Measurements from ENCODE around the gene PTPRS.

The PTPRS gene

DNA sequence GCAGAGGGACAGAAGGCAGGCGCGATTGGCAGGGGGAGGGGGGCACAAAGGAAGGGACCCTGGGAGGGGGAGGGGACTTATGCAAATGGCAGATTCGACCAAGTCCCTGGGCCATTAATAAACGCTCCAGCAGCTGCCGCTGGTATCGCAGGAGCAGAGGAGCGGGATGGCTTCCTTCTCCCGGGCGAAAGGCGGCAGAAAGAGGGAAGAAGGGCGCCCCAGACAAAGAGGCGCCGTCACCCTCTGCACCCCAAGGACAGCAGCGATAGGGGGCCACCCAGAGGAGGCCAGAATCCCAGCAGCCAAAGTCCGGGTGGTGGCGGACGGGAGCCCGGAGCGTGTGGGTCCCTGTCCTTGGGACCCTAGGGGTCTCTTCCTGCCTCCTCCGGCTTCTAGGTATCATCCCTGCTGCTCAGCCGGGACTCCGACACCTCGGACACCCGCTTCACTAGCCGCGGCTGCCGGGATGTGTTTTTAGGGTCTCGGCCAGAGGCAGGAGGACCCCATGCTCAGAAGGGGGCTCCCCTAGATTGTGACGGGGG, 1.9 kb downstream of the PTPRS start:
- Histone ChIP-seq H3K27ac (ENCODE audit: insufficient read depth in 1 of 2, low read depth in 1 of 2, low read length in 2 of 2, poor library complexity in 1 of 2, severe bottlenecking in 2 of 2) (no peak overlapping the region), H3K4me1 (ENCODE audit: control extremely low read depth in 1 of 4, control insufficient read depth in 4 of 4, insufficient read depth in 4 of 4, low read length in 3 of 4) (peaks cover 0 to 34% (median 25%) of the 10 kb centered on the region in 4 experiments), H3K4me3 (ENCODE audit: control insufficient read depth in 1 of 7, extremely low read depth in 1 of 7, insufficient read depth in 4 of 7, low read depth in 2 of 7, low read length in 6 of 7) (peak overlapping the region in 2 of 7 experiments; percentile 14 to 28), H3K27me3 (replicated peaks in 2 of 5; ENCODE audit: control insufficient read depth in 4 of 5, insufficient read depth in 5 of 5, low read length in 4 of 5) (peaks cover 0 to 83% (median 38%) of the 10 kb centered on the region in 5 experiments), H3K36me3 (ENCODE audit: control insufficient read depth in 4 of 4, insufficient read depth in 4 of 4, low read length in 3 of 4) (no peaks in the 10 kb centered on the region), H3K9me3 (ENCODE audit: control extremely low read depth in 1 of 5, control insufficient read depth in 4 of 5, insufficient read depth in 2 of 5, low read depth in 1 of 5, low read length in 4 of 5) (peaks cover 0 to 2% (median 0%) of the 10 kb centered on the region in 5 experiments)
- no peak for DNase-seq
- CTCF ChIA-PET = no interaction called here
- WGBS (ENCODE audit: insufficient coverage) = 4% methylated on average over 22 of the region's 29 CpGs
- POLR2A ChIA-PET = no interaction called here

- Histone ChIP-seq H3K27me3 (replicated peaks in 2 of 5; ENCODE audit: control insufficient read depth in 4 of 5, insufficient read depth in 5 of 5, low read length in 4 of 5) (peaks cover 0 to 85% (median 36%) of the 10 kb centered on the region in 5 experiments), H3K27ac (ENCODE audit: insufficient read depth in 1 of 2, low read depth in 1 of 2, low read length in 2 of 2, poor library complexity in 1 of 2, severe bottlenecking in 2 of 2) (no peak overlapping the region), H3K4me1 (ENCODE audit: control extremely low read depth in 1 of 4, control insufficient read depth in 4 of 4, insufficient read depth in 4 of 4, low read length in 3 of 4) (peaks cover 0 to 34% (median 25%) of the 10 kb centered on the region in 4 experiments), H3K36me3 (ENCODE audit: control insufficient read depth in 4 of 4, insufficient read depth in 4 of 4, low read length in 3 of 4) (no peaks in the 10 kb centered on the region), H3K9me3 (ENCODE audit: control extremely low read depth in 1 of 5, control insufficient read depth in 4 of 5, insufficient read depth in 2 of 5, low read depth in 1 of 5, low read length in 4 of 5) (peaks cover 0 to 2% (median 0%) of the 10 kb centered on the region in 5 experiments), H3K4me3 (ENCODE audit: control insufficient read depth in 1 of 7, extremely low read depth in 1 of 7, insufficient read depth in 4 of 7, low read depth in 2 of 7, low read length in 6 of 7) (no peak overlapping the region)
- ChIA-PET POLR2A (no interaction called here), CTCF (interaction anchor here (0.6 to 0.8 kb wide), 2 partner anchors 16 to 236 kb away, joined by 3 to 4 read pairs; no protein-coding TSS in a partner anchor)
- DNase-seq = no peak
- 47% methylated on average over 22 of the region's 34 CpGs for WGBS (ENCODE audit: insufficient coverage)
These were observed 2.6 kb downstream of the PTPRS start for GRCh38 chr19:5337708-5338655.

DNA sequence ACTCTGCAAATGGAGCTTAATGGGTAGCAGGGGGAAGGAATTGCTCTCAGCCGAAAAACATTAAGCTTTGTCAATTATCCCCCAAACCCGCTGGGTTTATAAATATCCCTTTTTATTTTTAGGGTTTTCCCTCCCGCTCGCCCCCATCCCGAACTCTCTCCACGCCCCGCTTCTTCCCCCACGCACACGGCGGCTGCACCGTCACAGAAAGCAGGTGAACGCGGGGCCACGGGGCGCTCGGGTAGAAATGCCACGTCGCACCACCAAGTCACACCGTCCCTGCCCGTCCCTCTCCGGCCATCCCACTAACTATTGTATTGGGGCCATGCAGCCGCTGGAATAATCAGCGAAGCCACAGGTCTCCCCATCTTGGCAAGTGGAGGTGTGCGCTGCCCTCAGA, 3.5 kb downstream of the PTPRS start:
- 81% methylated on average over 20 of the region's 24 CpGs for WGBS (ENCODE audit: insufficient coverage)
- ChIA-PET POLR2A (no interaction called here), CTCF (no interaction called here)
- Histone ChIP-seq H3K36me3 (ENCODE audit: control insufficient read depth in 4 of 4, insufficient read depth in 4 of 4, low read length in 3 of 4) (no peaks in the 10 kb centered on the region), H3K4me3 (ENCODE audit: control insufficient read depth in 1 of 7, extremely low read depth in 1 of 7, insufficient read depth in 4 of 7, low read depth in 2 of 7, low read length in 6 of 7) (no peak overlapping the region), H3K4me1 (ENCODE audit: control extremely low read depth in 1 of 4, control insufficient read depth in 4 of 4, insufficient read depth in 4 of 4, low read length in 3 of 4) (peaks cover 0 to 34% (median 25%) of the 10 kb centered on the region in 4 experiments), H3K27me3 (replicated peaks in 2 of 5; ENCODE audit: control insufficient read depth in 4 of 5, insufficient read depth in 5 of 5, low read length in 4 of 5) (peaks cover 0 to 82% (median 33%) of the 10 kb centered on the region in 5 experiments), H3K27ac (ENCODE audit: insufficient read depth in 1 of 2, low read depth in 1 of 2, low read length in 2 of 2, poor library complexity in 1 of 2, severe bottlenecking in 2 of 2) (no peak overlapping the region), H3K9me3 (ENCODE audit: control extremely low read depth in 1 of 5, control insufficient read depth in 4 of 5, insufficient read depth in 2 of 5, low read depth in 1 of 5, low read length in 4 of 5) (peaks cover 0 to 2% (median 0%) of the 10 kb centered on the region in 5 experiments)
- no peak for DNase-seq

GRCh38 chr19:5336195-5336965, 4.2 kb downstream of the PTPRS start:
- WGBS (ENCODE audit: insufficient coverage) = 4% methylated on average over 9 of the region's 21 CpGs
- CTCF ChIA-PET = no interaction called here
- no peak overlapping the region for H3K27ac ChIP-seq (ENCODE audit: insufficient read depth in 1 of 2, low read depth in 1 of 2, low read length in 2 of 2, poor library complexity in 1 of 2, severe bottlenecking in 2 of 2)
- DNase-seq = peak in 2 of 3 donors; percentile 56 to 71
- H3K36me3 ChIP-seq (ENCODE audit: control insufficient read depth in 4 of 4, insufficient read depth in 4 of 4, low read length in 3 of 4) = no peaks in the 10 kb centered on the region
- peaks cover 0 to 81% (median 33%) of the 10 kb centered on the region in 5 experiments for H3K27me3 ChIP-seq (replicated peaks in 2 of 5; ENCODE audit: control insufficient read depth in 4 of 5, insufficient read depth in 5 of 5, low read length in 4 of 5)
- POLR2A ChIA-PET = no interaction called here
- H3K9me3 ChIP-seq (ENCODE audit: control extremely low read depth in 1 of 5, control insufficient read depth in 4 of 5, insufficient read depth in 2 of 5, low read depth in 1 of 5, low read length in 4 of 5) = peaks cover 0 to 2% (median 0%) of the 10 kb centered on the region in 5 experiments
- peaks cover 0 to 34% (median 25%) of the 10 kb centered on the region in 4 experiments for H3K4me1 ChIP-seq (ENCODE audit: control extremely low read depth in 1 of 4, control insufficient read depth in 4 of 4, insufficient read depth in 4 of 4, low read length in 3 of 4)
- no peak overlapping the region for H3K4me3 ChIP-seq (ENCODE audit: control insufficient read depth in 1 of 7, extremely low read depth in 1 of 7, insufficient read depth in 4 of 7, low read depth in 2 of 7, low read length in 6 of 7)

DNA sequence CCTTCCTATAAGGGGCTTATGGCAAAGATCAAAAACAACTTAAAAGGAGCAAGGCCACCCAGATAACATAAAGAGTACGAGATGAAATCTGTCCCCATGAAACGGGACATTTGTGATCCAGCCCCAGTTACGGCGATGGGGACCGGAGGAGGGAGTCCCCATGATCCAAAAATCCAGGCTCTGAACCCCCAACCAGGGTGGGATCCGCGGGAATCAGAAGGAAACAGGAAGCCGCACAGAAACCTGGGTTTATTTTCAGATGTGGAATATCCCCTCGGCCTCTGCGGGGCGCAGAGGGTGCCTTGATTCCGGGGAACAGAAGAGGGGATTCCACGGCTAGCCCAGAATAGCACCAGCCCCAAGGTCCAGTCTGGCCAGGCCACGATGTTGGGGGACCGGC, 5.0 kb downstream of the PTPRS start:
- Histone ChIP-seq H3K4me3 (ENCODE audit: control insufficient read depth in 1 of 7, extremely low read depth in 1 of 7, insufficient read depth in 4 of 7, low read depth in 2 of 7, low read length in 6 of 7) (no peak overlapping the region), H3K36me3 (ENCODE audit: control insufficient read depth in 4 of 4, insufficient read depth in 4 of 4, low read length in 3 of 4) (no peaks in the 10 kb centered on the region), H3K4me1 (ENCODE audit: control extremely low read depth in 1 of 4, control insufficient read depth in 4 of 4, insufficient read depth in 4 of 4, low read length in 3 of 4) (peaks cover 0 to 34% (median 25%) of the 10 kb centered on the region in 4 experiments), H3K27ac (ENCODE audit: insufficient read depth in 1 of 2, low read depth in 1 of 2, low read length in 2 of 2, poor library complexity in 1 of 2, severe bottlenecking in 2 of 2) (no peak overlapping the region), H3K9me3 (ENCODE audit: control extremely low read depth in 1 of 5, control insufficient read depth in 4 of 5, insufficient read depth in 2 of 5, low read depth in 1 of 5, low read length in 4 of 5) (no peaks in the 10 kb centered on the region), H3K27me3 (replicated peaks in 2 of 5; ENCODE audit: control insufficient read depth in 4 of 5, insufficient read depth in 5 of 5, low read length in 4 of 5) (peaks cover 0 to 76% (median 31%) of the 10 kb centered on the region in 5 experiments)
- ChIA-PET POLR2A (no interaction called here), CTCF (no interaction called here)
- DNase-seq = no peak
- 55% methylated on average over 9 of the region's 15 CpGs for WGBS (ENCODE audit: insufficient coverage)

- ChIA-PET POLR2A (no interaction called here), CTCF (no interaction called here)
- peaks cover 0 to 29% (median 19%) of the 10 kb centered on the region in 4 experiments for H3K4me1 ChIP-seq (ENCODE audit: control extremely low read depth in 1 of 4, control insufficient read depth in 4 of 4, insufficient read depth in 4 of 4, low read length in 3 of 4)
- H3K36me3 ChIP-seq (ENCODE audit: control insufficient read depth in 4 of 4, insufficient read depth in 4 of 4, low read length in 3 of 4) = no peaks in the 10 kb centered on the region
- H3K27ac ChIP-seq (ENCODE audit: insufficient read depth in 1 of 2, low read depth in 1 of 2, low read length in 2 of 2, poor library complexity in 1 of 2, severe bottlenecking in 2 of 2) = no peak overlapping the region
- WGBS (ENCODE audit: insufficient coverage) = 87% methylated on average over 25 of the region's 32 CpGs
- no peak for DNase-seq
- peaks cover 0 to 71% (median 31%) of the 10 kb centered on the region in 5 experiments for H3K27me3 ChIP-seq (replicated peaks in 2 of 5; ENCODE audit: control insufficient read depth in 4 of 5, insufficient read depth in 5 of 5, low read length in 4 of 5)
- no peaks in the 10 kb centered on the region for H3K9me3 ChIP-seq (ENCODE audit: control extremely low read depth in 1 of 5, control insufficient read depth in 4 of 5, insufficient read depth in 2 of 5, low read depth in 1 of 5, low read length in 4 of 5)
- H3K4me3 ChIP-seq (ENCODE audit: control insufficient read depth in 1 of 7, extremely low read depth in 1 of 7, insufficient read depth in 4 of 7, low read depth in 2 of 7, low read length in 6 of 7) = no peak overlapping the region
These were observed 5.7 kb downstream of the PTPRS start for GRCh38 chr19:5334824-5335500.

Data from common myeloid progenitor, CD34-positive (primary cell).